ENCODE measurements around the gene TRIM71. TPM values are rescaled to one million over a fixed set of nuclear protein-coding genes. Genes with fewer than 3 reads are reported as not detected.
"Not testable (repeated sequence)": the region's sequence is repeated elsewhere in the genome, so short reads cannot be mapped to it uniquely, and the experiment has no call there.

TRIM71 gene
- polyA plus RNA-seq, 4 donors: 5.1 to 9.4 (median 7.2) TPM

DNA sequence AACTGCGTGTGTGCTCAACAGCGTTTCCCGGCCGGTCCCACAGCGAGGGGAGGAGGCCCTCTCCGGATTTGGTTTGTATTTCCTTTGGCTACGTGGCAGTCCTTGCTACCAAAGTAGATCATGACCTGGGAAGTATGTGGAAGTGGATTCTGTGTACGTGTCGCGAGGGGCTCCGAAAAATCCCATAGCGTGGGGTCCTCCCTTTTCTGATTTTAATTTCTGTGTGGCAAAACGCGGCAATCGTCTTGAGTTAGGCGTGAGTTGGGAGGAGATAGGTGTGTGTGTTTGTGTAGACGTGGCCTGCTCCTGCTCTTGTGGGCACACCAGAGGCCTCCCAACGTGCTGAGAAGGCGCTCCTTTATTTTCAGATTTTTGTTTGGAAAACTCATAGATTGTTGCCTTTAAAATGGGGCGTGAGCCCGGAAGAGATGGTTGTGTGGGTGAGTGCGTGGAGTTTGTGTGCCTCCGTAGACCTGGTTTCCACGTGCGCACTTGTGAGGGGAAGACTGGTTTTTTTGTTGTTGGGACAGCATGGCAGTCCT, 1.2 kb downstream of the TRIM71 start:
- no peak for DNase-seq (ENCODE audit: low read depth in 4 of 4, low spot score in 2 of 4)

- no peak for DNase-seq (ENCODE audit: low read depth in 4 of 4, low spot score in 2 of 4)
These were observed 2.0 kb downstream of the TRIM71 start for GRCh38 chr3:32819551-32820348.

DNA sequence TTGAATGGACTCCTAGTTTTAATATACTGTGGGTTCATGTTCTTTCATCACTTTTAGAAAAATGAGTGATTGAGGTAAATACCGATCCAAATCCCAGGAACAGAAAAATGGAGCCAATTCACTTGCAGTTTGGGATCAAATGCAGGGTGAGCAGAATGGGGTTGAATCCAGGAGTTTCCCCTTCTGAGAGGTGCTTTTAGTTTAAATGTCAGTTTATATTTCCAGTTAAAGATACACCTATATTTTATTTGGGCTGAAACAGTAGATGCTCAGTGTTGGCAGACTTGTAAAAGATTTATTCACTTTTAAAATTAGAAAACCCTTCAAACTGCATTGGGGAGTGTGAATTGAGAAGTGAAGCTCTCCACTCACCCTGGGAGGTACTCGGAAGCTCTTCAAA, 2.6 kb downstream of the TRIM71 start:
- DNase-seq (ENCODE audit: low read depth in 4 of 4, low spot score in 2 of 4): no peak

GRCh38 chr3:32820971-32821685, 3.3 kb downstream of the TRIM71 start:
- no peak for DNase-seq (ENCODE audit: low read depth in 4 of 4, low spot score in 2 of 4)

- DNase-seq (ENCODE audit: low read depth in 4 of 4, low spot score in 2 of 4): no peak
These were observed 4.0 kb downstream of the TRIM71 start for GRCh38 chr3:32821686-32822296.

DNA sequence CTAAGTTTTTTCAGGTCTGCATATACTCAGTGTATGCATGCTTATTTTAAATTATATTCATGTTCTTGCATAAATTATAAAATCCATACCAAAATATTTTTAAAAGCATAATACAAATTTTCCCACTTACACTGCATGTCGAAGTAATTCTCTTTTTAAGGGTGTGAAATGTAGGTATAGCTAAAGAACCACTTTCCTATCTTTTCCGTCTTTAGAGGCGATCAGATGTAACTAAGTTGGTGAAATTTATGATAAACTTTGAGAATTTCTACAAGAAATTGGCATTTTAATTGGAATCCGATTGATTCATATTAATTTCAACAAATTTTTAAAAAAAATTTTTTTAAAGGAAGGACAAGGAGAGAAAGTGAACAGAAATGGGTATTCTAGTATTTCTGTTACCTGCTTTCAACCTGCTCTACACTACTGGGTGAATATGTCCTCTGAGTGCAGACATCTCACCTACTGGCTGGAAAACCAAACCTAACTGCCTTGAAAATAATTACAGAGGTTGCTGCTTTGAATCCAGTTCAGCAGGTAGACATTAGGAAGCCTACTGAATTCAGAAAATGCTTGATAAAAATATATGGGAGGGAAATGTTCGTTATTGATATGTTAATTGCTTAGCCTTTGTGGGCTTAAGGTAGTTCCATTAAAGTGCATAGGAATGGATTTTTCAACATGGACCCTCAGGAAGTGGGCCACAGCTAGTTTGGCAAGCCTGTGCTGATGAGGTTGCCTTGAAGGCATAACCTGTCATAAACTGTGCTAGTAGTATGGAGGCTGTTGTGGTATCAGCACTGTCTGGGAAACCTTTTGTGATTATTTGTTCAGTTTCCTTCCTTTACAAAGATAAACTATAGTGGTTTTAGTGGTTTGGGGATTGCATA, 5.1 kb downstream of the TRIM71 start:
- no peak for DNase-seq (ENCODE audit: low read depth in 4 of 4, low spot score in 2 of 4)

DNA sequence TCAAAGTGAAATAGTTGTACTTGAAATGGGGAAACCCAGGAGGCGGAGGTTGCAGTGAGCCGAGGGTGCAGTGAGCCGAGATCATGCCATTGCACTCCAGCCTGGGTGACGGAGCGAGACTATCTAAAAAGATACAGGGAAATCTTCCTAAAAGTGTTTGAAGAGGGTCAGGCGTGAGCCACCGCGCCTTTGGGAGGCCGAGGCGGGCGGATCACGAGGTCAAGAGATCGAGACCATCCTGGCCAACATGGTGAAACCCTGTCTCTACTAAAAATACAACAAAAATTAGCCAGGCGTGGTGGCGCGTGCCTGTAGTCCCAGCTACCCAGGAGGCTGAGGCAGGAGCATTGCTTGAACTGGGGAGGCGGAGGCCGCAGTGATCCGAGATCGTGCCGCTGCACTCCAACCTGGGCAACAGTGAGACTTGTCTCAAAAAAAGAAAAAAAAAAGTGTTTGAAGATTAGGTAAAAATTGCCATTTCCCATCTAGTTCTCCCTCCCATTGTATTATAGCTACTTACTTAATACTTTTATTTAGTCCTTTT, 5.9 kb downstream of the TRIM71 start:
- DNase-seq (ENCODE audit: low read depth in 4 of 4, low spot score in 2 of 4): not testable (repeated sequence)

GRCh38 chr3:32825601-32826375, 8.0 kb downstream of the TRIM71 start:
- DNase-seq (ENCODE audit: low read depth in 4 of 4, low spot score in 2 of 4): no peak

DNA sequence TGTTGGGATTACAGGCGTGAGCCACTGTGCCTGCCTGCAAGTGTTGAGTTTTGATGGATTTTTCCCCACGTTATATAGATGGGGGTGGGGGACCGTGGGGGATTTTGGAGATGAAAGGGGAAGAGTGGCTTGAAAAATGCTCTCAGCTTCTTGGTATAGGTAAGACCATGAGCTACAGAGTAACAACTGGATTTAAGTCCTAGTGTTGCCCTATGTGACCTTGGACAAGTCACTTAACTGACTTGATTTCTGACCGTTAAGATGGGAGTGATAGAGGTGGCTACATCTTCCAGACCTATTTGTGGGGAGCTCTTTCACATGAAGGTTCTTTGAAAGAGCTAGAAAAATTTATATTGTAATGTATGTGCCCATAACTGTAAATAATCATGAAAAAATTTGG, 13.3 kb downstream of the TRIM71 start:
- no peak for DNase-seq (ENCODE audit: low read depth in 4 of 4, low spot score in 2 of 4)

DNA sequence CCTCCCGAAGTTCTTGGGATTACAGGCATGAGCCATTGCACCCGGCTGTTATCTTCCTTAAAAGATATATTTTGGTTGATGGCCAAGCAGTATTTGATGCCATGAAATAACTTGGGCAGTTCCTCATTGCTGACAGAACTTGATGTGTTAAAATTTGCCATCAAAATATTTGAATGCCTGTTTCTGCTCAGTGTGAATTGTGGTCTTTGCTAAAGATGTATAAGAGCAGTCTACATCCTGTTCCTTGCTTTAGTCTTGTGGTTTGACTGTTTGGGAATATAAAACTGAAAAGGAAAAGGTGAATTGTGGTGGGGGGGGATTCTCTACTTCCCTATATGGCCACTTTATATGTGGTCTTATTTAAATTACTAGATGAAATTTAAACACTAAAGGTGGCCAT, 14.0 kb downstream of the TRIM71 start:
- DNase-seq (ENCODE audit: low read depth in 4 of 4, low spot score in 2 of 4): no peak

DNA sequence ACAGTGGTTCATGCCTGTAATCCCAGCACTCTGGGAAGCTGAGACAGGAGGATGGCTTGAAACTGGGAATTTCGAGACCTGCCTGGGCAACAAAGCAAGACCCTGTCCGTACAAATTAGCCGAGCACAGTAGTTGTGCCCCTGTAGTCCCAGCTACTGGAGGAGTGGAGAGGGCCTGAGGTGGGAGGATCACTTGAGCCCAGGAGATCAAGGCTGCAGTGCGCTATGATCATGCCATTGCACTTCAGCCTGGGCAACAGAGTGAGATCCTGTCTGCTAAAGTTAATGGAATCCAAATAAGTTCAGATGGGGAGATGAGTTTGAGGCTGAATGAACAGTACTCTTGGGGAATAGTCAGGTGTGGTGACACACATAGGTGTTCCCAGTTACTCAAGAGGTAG, 14.4 kb downstream of the TRIM71 start:
- no peak for DNase-seq (ENCODE audit: low read depth in 4 of 4, low spot score in 2 of 4)

- no peak for DNase-seq (ENCODE audit: low read depth in 4 of 4, low spot score in 2 of 4)
These were observed 17.2 kb downstream of the TRIM71 start for GRCh38 chr3:32835049-32835371.

- DNase-seq (ENCODE audit: low read depth in 4 of 4, low spot score in 2 of 4): no peak
These were observed 18.2 kb downstream of the TRIM71 start for GRCh38 chr3:32835961-32836360.

DNA sequence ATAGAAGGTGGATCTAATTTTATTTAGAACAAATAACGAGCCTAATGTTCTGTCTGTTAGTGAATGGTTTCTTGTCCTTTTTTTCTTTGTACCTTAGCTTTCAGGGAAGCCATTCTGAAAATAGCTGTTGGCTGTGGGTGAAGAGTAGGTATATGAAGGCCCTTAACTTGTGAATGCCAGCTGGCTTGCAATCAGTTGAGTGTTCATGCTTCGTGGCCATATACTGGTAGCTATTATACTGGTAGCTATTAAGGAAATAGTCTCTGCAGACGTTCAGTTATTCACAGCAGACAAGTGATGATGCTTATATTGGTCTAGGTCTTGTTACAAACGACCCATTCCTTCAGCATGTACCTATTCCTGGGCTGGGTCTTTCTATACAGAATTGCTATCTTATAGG, 18.8 kb downstream of the TRIM71 start:
- DNase-seq (ENCODE audit: low read depth in 4 of 4, low spot score in 2 of 4): no peak

DNA sequence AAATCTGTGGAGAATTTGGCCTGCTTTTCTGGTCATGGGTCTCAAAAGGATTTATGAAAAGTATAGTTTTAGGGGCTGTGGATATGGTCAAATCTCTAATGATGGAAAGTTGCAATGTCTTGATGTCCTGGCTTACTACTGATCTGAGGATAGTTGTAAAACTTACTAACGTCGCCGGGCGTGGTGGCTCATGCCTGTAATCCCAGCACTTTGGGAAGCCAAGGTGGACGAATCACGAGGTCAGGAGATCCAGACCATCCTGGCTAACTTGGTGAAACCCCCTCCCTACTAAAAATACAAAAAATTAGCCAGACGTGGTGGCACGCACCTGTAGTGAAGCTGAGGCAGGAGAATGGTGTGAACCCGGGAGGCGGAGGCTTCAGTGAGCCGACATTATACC, 19.6 kb downstream of the TRIM71 start:
- DNase-seq (ENCODE audit: low read depth in 4 of 4, low spot score in 2 of 4): no peak

DNA sequence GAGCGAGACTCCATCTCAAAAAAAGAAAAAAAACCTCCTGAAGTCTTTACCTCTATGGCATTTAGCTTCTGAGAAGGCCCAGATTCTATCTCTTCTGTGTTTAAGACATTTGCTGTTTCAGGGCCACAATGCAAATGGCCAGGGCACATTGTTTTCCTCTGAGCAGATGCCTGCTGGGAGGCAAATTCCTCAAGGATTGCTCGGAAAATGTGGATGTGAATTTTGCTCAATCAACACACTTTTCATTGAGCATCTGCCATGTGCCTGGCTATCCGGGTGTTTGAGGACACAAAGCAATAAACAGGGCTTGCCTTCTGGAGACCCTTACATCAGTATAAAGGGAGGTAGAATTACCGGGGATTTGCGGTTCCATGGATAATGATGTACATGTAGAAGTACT, 20.0 kb downstream of the TRIM71 start:
- DNase-seq (ENCODE audit: low read depth in 4 of 4, low spot score in 2 of 4): no peak

DNA sequence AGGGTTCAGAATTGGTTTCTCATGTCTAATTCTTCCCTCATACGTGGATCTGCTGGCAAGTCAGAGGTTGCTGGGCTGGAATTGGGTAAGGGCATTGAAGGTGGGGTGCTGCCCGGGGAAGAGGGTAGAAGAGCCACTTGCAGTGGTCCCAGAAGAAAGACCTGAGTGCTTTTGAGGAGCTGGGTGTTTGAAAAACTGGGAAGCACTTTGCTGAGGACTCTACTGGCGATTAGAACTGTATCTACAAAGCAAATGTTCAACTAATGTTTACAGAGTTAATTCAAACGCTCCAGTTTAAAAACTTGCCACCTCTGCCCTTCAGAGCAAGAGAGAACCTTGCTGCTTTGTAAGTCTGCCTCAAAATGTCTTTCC, 21.9 kb downstream of the TRIM71 start:
- DNase-seq (ENCODE audit: low read depth in 4 of 4, low spot score in 2 of 4): no peak

DNA sequence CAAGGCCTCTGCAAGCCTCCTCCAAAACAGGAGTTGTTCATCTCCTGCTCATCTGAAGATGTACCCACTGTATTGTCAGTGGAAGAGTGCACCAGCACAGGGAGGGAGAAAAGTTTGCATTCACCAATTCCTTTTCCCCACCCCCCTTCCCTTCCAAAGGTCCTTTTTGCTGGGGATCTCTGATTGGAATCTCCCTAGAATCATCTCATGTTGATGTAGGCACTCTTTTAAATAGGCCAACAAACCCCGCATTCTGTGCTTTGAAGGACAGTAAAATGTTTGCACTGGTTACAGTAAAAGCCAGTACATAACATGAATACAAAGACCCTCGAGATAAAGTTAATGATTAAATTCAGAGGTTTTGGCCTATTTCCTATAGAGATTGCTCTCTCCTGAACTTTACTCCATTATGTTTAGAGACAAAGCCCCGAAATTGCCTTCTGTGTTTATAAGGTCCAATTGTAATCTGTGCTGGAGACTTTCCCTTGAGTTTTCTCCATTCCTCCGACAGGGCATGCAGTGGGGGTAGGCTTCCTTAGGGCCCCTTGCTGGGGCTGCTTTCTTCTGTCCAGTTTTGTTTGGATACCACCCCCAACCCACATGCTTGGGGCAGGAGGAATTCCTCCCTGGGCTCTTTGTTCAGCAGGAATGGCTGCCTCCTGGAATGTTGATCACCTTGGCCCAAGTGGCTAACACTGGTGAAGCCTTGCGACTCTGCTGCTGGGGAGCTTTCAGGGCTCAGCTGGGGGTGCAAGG, 22.5 kb downstream of the TRIM71 start:
- DNase-seq (ENCODE audit: low read depth in 4 of 4, low spot score in 2 of 4): no peak

GRCh38 chr3:32841341-32841740, 23.5 kb downstream of the TRIM71 start:
- DNase-seq (ENCODE audit: low read depth in 4 of 4, low spot score in 2 of 4): no peak
